Activated T-cell treated with anti-CD3 and anti-CD28 coated beads for 4 hours (primary cell): ENCODE results near the gene MAN1B1.

Experiments
- DNase-seq: peaks from one replicate; pipeline ENCODE4 v3.0.0-alpha.2; 2020

MAN1B1 gene

GRCh38 chr9:137086531-137087408, at the start of gene MAN1B1:
Gene MAN1B1 (plus strand): TSS chr9:137086985. CDS start chr9:137087000, 15 bp downstream.
- peak; percentile 98 for DNase-seq

GRCh38 chr9:137037035-137037434, 49.8 kb upstream of the MAN1B1 start:
- DNase-seq: no peak

GRCh38 chr9:137037483-137037882, 49.3 kb upstream of the MAN1B1 start:
- DNase-seq: no peak

GRCh38 chr9:137038916-137039315, 47.9 kb upstream of the MAN1B1 start:
- DNase-seq: no peak

- DNase-seq: no peak
Observed at GRCh38 chr9:137039611-137040366, 47.0 kb upstream of the MAN1B1 start.

- DNase-seq: no peak
Observed at GRCh38 chr9:137040568-137040967, 46.2 kb upstream of the MAN1B1 start.

GRCh38 chr9:137041124-137041523, 45.7 kb upstream of the MAN1B1 start:
- no peak for DNase-seq

GRCh38 chr9:137042751-137043727, 43.7 kb upstream of the MAN1B1 start:
- no peak for DNase-seq

GRCh38 chr9:137044037-137044436, 42.7 kb upstream of the MAN1B1 start:
- no peak for DNase-seq

- no peak for DNase-seq
Observed at GRCh38 chr9:137044502-137045177, 42.1 kb upstream of the MAN1B1 start.

GRCh38 chr9:137045294-137046087, 41.3 kb upstream of the MAN1B1 start:
- no peak for DNase-seq

- DNase-seq: peak; percentile 70
Observed at GRCh38 chr9:137046088-137046787, 40.5 kb upstream of the MAN1B1 start, which contains the start of gene NPDC1. Gene NPDC1 (minus strand): TSS chr9:137046177. CDS start chr9:137045989, 188 bp downstream.

GRCh38 chr9:137048655-137049543, 37.9 kb upstream of the MAN1B1 start:
- DNase-seq: no peak

- DNase-seq: no peak
Observed at GRCh38 chr9:137049544-137050449, 37.0 kb upstream of the MAN1B1 start.

- DNase-seq: no peak
Observed at GRCh38 chr9:137050570-137050969, 36.2 kb upstream of the MAN1B1 start.

GRCh38 chr9:137051145-137051724, 35.5 kb upstream of the MAN1B1 start:
- no peak for DNase-seq

- DNase-seq: no peak
Observed at GRCh38 chr9:137052293-137052692, 34.5 kb upstream of the MAN1B1 start.
